Measurements from ENCODE around the gene GNAT3. TPM values are rescaled to one million over a fixed set of nuclear protein-coding genes. Genes with fewer than 3 reads are reported as not detected.

The GNAT3 gene
- total RNA-seq, 1 donor from 2014 or later, result not detected

GRCh38 chr7:80420876-80421275 is 91.0 kb downstream of the GNAT3 start:
- peak; percentile 50 to 54 for DNase-seq (ENCODE audit: low read depth in 2 of 2)

- DNase-seq (ENCODE audit: low read depth in 2 of 2), result no peak
These were observed 94.6 kb downstream of the GNAT3 start for GRCh38 chr7:80417211-80417793.

- no peak for DNase-seq (ENCODE audit: low read depth in 2 of 2)
These were observed 96.3 kb downstream of the GNAT3 start for GRCh38 chr7:80415522-80415921.

GRCh38 chr7:80415114-80415513 is 96.8 kb downstream of the GNAT3 start:
- DNase-seq (ENCODE audit: low read depth in 2 of 2), result no peak

GRCh38 chr7:80414331-80414730 is 97.5 kb downstream of the GNAT3 start:
- DNase-seq (ENCODE audit: low read depth in 2 of 2), result no peak

GRCh38 chr7:80413383-80413945 is 98.4 kb downstream of the GNAT3 start:
- DNase-seq (ENCODE audit: low read depth in 2 of 2), result no peak

- DNase-seq (ENCODE audit: low read depth in 2 of 2), result no peak
These were observed 99.0 kb downstream of the GNAT3 start for GRCh38 chr7:80412842-80413241.

GRCh38 chr7:80411621-80412020 is 100.2 kb downstream of the GNAT3 start:
- DNase-seq (ENCODE audit: low read depth in 2 of 2), result peak in 1 of 2 donors; percentile 40

- no peak for DNase-seq (ENCODE audit: low read depth in 2 of 2)
These were observed 101.8 kb downstream of the GNAT3 start for GRCh38 chr7:80410081-80410480.

Other genes starting within 250 kb of the GNAT3 start
- gene CD36, start 126.6 kb upstream of the GNAT3 start, total RNA-seq, result 157 and 291 TPM in 2 replicates